ENCODE measurements around the gene COL6A2. TPM values are rescaled to one million over a fixed set of nuclear protein-coding genes. Genes with fewer than 3 reads are reported as not detected.
"Not testable (repeated sequence)": the region's sequence is repeated elsewhere in the genome, so short reads cannot be mapped to it uniquely, and the experiment has no call there.

COL6A2 gene
- total and polyA plus RNA-seq, 2 of the 13 experiments (the other 11 are each of a cell fraction or from before 2014, with no cell fraction given), result 0.07 to 0.41 TPM

DNA sequence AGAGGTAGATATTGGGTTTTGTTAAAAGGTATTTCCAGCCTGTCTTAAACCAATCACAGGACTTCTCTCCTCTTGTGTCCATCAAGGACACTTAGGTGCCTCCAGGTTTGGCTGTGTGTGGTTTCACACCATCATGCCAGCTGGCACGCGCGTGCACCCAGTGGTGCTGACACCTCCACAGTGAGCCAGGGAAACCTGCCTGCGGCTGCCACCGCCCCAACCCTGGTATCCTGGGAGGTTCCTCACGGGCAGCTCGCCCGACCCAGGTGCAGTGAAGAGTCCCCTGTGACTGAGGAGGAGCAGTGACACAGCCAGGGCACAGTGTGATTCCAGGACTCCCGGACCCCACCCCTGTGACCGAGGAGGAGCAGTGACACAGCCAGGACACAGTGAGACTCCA lies 13.2 kb upstream of the COL6A2 start (continued):
- TF ChIP-seq ZNF251 (CRISPR knock-in tag; IDR thresholded peaks at IDR 0.05), result no peak
- TF ChIP-seq RARA (CRISPR knock-in tag; IDR thresholded peaks at IDR 0.05), result no peak
- TF ChIP-seq TRIM24 (CRISPR knock-in tag; IDR thresholded peaks at IDR 0.05), result no peak
- TF ChIP-seq GTF3A (CRISPR knock-in tag; conservative IDR thresholded peaks at IDR 0.05), result no peak
- TF ChIP-seq ETV6 (CRISPR knock-in tag; conservative IDR thresholded peaks at IDR 0.05), result no peak
- no peak for TF ChIP-seq PAWR (CRISPR knock-in tag; IDR thresholded peaks at IDR 0.05; ENCODE audit: borderline replicate concordance)
- TF ChIP-seq NFIC (IDR thresholded peaks at IDR 0.05; ENCODE audit: low read length), result no peak
- TF ChIP-seq PHF8 (CRISPR knock-in tag; IDR thresholded peaks at IDR 0.05), result no peak
- no peak for TF ChIP-seq CREB1 (IDR thresholded peaks at IDR 0.05)
- no peak for TF ChIP-seq CREB1 (CRISPR knock-in tag; IDR thresholded peaks at IDR 0.05)
- TF ChIP-seq, protein P1, sequence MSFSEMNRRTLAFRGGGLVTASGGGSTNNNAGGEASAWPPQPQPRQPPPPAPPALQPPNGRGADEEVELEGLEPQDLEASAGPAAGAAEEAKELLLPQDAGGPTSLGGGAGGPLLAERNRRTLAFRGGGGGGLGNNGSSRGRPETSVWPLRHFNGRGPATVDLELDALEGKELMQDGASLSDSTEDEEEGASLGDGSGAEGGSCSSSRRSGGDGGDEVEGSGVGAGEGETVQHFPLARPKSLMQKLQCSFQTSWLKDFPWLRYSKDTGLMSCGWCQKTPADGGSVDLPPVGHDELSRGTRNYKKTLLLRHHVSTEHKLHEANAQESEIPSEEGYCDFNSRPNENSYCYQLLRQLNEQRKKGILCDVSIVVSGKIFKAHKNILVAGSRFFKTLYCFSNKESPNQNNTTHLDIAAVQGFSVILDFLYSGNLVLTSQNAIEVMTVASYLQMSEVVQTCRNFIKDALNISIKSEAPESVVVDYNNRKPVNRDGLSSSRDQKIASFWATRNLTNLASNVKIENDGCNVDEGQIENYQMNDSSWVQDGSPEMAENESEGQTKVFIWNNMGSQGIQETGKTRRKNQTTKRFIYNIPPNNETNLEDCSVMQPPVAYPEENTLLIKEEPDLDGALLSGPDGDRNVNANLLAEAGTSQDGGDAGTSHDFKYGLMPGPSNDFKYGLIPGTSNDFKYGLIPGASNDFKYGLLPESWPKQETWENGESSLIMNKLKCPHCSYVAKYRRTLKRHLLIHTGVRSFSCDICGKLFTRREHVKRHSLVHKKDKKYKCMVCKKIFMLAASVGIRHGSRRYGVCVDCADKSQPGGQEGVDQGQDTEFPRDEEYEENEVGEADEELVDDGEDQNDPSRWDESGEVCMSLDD (CRISPR knock-in tag; IDR thresholded peaks at IDR 0.05; ENCODE audit: borderline replicate concordance), result no peak
- TF ChIP-seq SSRP1 (CRISPR knock-in tag; IDR thresholded peaks at IDR 0.05), result no peak
- TF ChIP-seq SCMH1 (CRISPR knock-in tag; IDR thresholded peaks at IDR 0.05; ENCODE audit: borderline replicate concordance), result no peak
- TF ChIP-seq ZNF552 (CRISPR knock-in tag; IDR thresholded peaks at IDR 0.05; ENCODE audit: borderline replicate concordance), result no peak

DNA sequence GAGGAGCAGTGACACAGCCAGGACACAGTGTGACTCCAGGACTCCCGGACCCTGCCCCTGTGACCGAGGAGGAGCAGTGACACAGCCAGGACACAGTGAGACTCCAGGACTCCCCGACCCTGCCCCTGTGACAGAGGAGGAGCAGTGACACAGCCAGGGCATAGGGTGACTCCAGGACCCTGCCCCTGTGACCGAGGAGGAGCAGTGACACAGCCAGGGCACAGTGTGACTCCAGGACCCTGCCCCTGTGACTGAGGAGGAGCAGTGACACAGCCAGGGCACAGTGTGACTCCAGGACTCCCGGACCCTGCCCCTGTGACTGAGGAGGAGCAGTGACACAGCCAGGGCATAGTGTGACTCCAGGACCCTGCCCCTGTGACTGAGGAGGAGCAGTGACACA lies 12.7 kb upstream of the COL6A2 start:
- H3K27ac ChIP-seq (ENCODE audit: extremely low read length, insufficient read depth, low read length); ATAC-seq; FAIRE-seq; BruUV-seq (replicated peaks); POLR2A ChIA-PET; CTCF ChIA-PET (ENCODE audit: low intra/inter-chr PET ratio, low total read pairs); in situ Hi-C loops (cut with HindIII; ENCODE audit: extremely low pct_ligation_motif_present, low pct_unique_long_range_greater_than_20kb); H3K9me3 ChIP-seq (ENCODE audit: low read length); H3K9ac ChIP-seq (ENCODE audit: insufficient read depth, low read depth, low read length); H2AFZ ChIP-seq (ENCODE audit: low read length); intact Hi-C loops (cut with micrococcal nuclease; ENCODE audit: unreplicated experiment); H3K79me2 ChIP-seq (ENCODE audit: insufficient read depth, low read length); H4K20me1 ChIP-seq (ENCODE audit: insufficient read depth, low read length); DNase-seq (ENCODE audit: low spot score); H3K4me3 ChIP-seq (replicated peaks in 1 of 3; ENCODE audit: insufficient read depth in 1 of 3, low read depth in 2 of 3, low read length in 3 of 3); H3K36me3 ChIP-seq (replicated peaks in 1 of 2; ENCODE audit: control insufficient read depth in 1 of 2, insufficient read depth in 2 of 2, low read length in 2 of 2): not testable (repeated sequence)
- Histone ChIP-seq H3K4me1 (ENCODE audit: insufficient read depth, low read length) (peaks cover 11% of the 10 kb centered on the region; the same call in 1 of the 2 replicates), H3K27me3 (ENCODE audit: control insufficient read depth in 1 of 2, insufficient read depth in 2 of 2, low read length in 2 of 2) (peaks cover 16 to 38% of the 10 kb centered on the region in 2 experiments; a peak in 3 of 5 replicates), H3K4me2 (ENCODE audit: low read depth, low read length) (0 out of 2 replicates have a peak overlapping the region, but pooled peaks have one; percentile 7)
- no CpG with 5 or more reads among the region's 5 CpGs for WGBS (ENCODE audit: low lambda C conversion rate)
